SK-N-SH treated with all-trans-retinoic acid at 6 μM for 48 hours (cell line): Measurements from ENCODE around the gene CORO1C.

ENCODE experiments used
- ATAC-seq: fragments of 200-7000 bp; cut with Tn5 transposase; 3 replicates; pipeline ENCODE4 v1.9.1; 2020; ENCODE audit warnings: mild to moderate bottlenecking, moderate library complexity
- ARNTL ChIP-seq: fragments of 450-650 bp; formaldehyde crosslinking; IDR thresholded peaks from 2 replicates; pipeline ENCODE4 v1.5.0; 2020; ENCODE audit warnings: low read depth, mild to moderate bottlenecking, moderate library complexity, borderline replicate concordance
- BACH2 ChIP-seq: fragments of 250-450 bp; sonication (Bioruptor Pico); IDR thresholded peaks from 2 replicates; pipeline ENCODE4 v1.9.0; 2021; ENCODE audit warnings: mild to moderate bottlenecking, borderline replicate concordance
- CSDC2 ChIP-seq: fragments of 250-450 bp; sonication (Bioruptor Pico); IDR thresholded peaks from 2 replicates; pipeline ENCODE4 v1.5.0; 2020; ENCODE audit warnings: mild to moderate bottlenecking, moderate library complexity
- ESRRG ChIP-seq: fragments of 250-450 bp; sonication (Bioruptor Pico); IDR thresholded peaks from 2 replicates; pipeline ENCODE4 v1.6.1; 2021; ENCODE audit warnings: mild to moderate bottlenecking
- GLIS3 ChIP-seq: fragments of 250-450 bp; sonication (Bioruptor Pico); IDR thresholded peaks from 2 replicates; pipeline ENCODE4 v1.5.0; 2020; ENCODE audit warnings: mild to moderate bottlenecking, moderate library complexity
- ISL1 ChIP-seq: fragments of 250-450 bp; sonication (Bioruptor Pico); IDR thresholded peaks from 2 replicates; pipeline ENCODE4 v2.1.2; 2022; ENCODE audit warnings: mild to moderate bottlenecking, moderate library complexity
- OSR1 ChIP-seq: fragments of 250-450 bp; sonication (Bioruptor Pico); IDR thresholded peaks from 2 replicates; pipeline ENCODE4 v1.8.0; 2022; ENCODE audit warnings: moderate library complexity, mild to moderate bottlenecking, inconsistent platforms
- PPARA ChIP-seq: fragments of 250-450 bp; sonication (Bioruptor Pico); IDR thresholded peaks from 2 replicates; pipeline ENCODE4 v1.5.0; 2020; ENCODE audit warnings: mild to moderate bottlenecking, borderline replicate concordance
- RARB ChIP-seq: fragments of 250-450 bp; sonication (Bioruptor Pico); IDR thresholded peaks from 2 replicates; pipeline ENCODE4 v1.8.0; 2021; ENCODE audit warnings: mild to moderate bottlenecking, moderate library complexity
- SNAI2 ChIP-seq: fragments of 250-450 bp; sonication (Bioruptor Pico); IDR thresholded peaks from 2 replicates; pipeline ENCODE4 v1.5.0; 2020; ENCODE audit warnings: mild to moderate bottlenecking, moderate library complexity
- TCF4 ChIP-seq: fragments of 250-450 bp; sonication (Bioruptor Pico); IDR thresholded peaks from 2 replicates; pipeline ENCODE4 v1.8.0; 2021; ENCODE audit warnings: mild to moderate bottlenecking, moderate library complexity, borderline replicate concordance
- TOX ChIP-seq: fragments of 250-450 bp; sonication (Bioruptor Pico); IDR thresholded peaks from 2 replicates; pipeline ENCODE4 v1.8.0; 2021; ENCODE audit warnings: mild to moderate bottlenecking, moderate library complexity, borderline replicate concordance
- ZC3H10 ChIP-seq: fragments of 250-450 bp; sonication (Bioruptor Pico); IDR thresholded peaks from 2 replicates; pipeline ENCODE4 v1.5.1; 2021; ENCODE audit warnings: mild to moderate bottlenecking, moderate library complexity
- ZFP3 ChIP-seq: fragments of 250-450 bp; sonication (Bioruptor Pico); IDR thresholded peaks from 2 replicates; pipeline ENCODE4 v1.5.0; 2020; ENCODE audit warnings: mild to moderate bottlenecking, moderate library complexity
- ZFP30 ChIP-seq: fragments of 450-650 bp; formaldehyde crosslinking; IDR thresholded peaks from 2 replicates; pipeline ENCODE4 v1.5.0; 2022; ENCODE audit warnings: mild to moderate bottlenecking, moderate library complexity
- ZNF565 ChIP-seq: fragments of 450-650 bp; formaldehyde crosslinking; conservative IDR thresholded peaks from 2 replicates; pipeline ENCODE4 v1.5.0; 2020; ENCODE audit warnings: low read depth, mild to moderate bottlenecking, moderate library complexity
- ZNF8 ChIP-seq: fragments of 450-650 bp; formaldehyde crosslinking; IDR thresholded peaks from 2 replicates; pipeline ENCODE4 v1.5.0; 2020; ENCODE audit warnings: mild to moderate bottlenecking, moderate library complexity
- TF ChIP-seq, protein P1 (sequence below): fragments of 250-450 bp; sonication (Bioruptor Pico); IDR thresholded peaks from 2 replicates; pipeline ENCODE4 v1.5.1; 2021; ENCODE audit warnings: mild to moderate bottlenecking, moderate library complexity
- TF ChIP-seq, protein P2 (sequence below): fragments of 250-450 bp; sonication (Bioruptor Pico); IDR thresholded peaks from 2 replicates; pipeline ENCODE4 v1.5.1; 2020; ENCODE audit warnings: low read depth, mild to moderate bottlenecking, moderate library complexity
- TF ChIP-seq, protein P3 (sequence below): fragments of 250-450 bp; sonication (Bioruptor Pico); IDR thresholded peaks from 2 replicates; pipeline ENCODE4 v1.8.0; 2020; ENCODE audit warnings: mild to moderate bottlenecking, moderate library complexity, borderline replicate concordance
- TF ChIP-seq, protein P4 (sequence below): fragments of 250-450 bp; sonication (Bioruptor Pico); IDR thresholded peaks from 2 replicates; pipeline ENCODE4 v1.5.0; 2020; ENCODE audit warnings: mild to moderate bottlenecking, moderate library complexity
- TF ChIP-seq, protein P5 (sequence below): fragments of 250-450 bp; sonication (Bioruptor Pico); IDR thresholded peaks from 2 replicates; pipeline ENCODE4 v1.8.0; 2021; ENCODE audit warnings: low read depth, mild to moderate bottlenecking, moderate library complexity, borderline replicate concordance

CORO1C gene

DNA sequence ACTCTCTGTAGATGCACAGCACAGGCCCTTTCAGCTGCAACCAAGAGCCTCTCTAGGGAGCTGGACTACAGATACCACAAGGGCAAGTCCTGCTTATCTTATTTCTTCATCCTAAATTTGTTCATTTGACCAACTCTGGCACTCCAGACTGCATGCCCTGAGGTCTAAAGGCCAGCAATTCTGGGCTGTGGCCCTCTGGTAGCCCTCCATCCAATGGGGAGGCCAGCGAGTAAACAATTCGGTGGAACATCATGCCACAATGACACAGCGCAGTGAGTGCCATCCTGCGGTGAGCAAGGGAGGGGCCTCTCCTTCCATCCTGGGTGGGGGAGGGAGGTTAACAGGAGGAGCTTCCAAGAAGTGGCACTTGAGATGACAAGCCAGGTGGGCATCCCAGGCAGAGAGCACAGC lies 97.0 kb downstream of the CORO1C start:
- ATAC-seq, result no peak

DNA sequence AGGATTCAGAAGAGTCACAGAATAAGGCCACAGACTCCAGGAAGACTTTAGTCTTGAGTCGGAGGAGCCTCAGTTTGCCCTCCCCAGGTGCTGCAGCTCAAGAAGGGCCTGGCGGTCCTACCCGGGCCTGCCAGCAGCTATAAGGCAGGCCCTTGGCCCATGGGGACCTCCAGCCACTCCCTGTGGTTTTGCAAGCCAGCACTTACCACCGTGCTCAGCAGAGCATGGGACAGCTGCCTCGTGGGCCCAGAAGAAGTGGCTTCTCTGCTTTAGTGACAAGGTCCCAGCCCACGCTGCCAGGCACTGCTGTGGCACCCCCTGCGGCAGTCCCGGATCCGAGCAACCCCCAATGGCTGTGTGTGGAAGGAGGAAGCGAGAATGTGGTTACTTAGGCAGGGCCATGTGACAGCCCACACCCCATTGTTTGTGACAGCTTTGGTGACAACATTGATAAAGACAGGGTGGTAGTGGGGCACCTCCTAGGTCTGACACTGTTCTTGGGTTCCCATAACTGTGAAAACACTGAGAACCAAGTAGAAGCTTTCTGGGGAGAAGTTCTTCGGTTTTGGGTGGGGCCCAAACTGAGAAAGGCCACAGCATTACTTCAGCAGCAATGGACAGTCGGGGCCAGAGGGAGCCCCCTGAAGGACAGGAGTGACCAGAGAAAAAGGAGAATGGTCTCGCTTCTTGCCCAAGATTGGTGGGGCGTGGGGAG lies 97.6 kb downstream of the CORO1C start, which contains the start of gene SELPLG:
TSS of gene SELPLG (minus strand) at position 361 of the 715 bp plus-strand sequence. CDS start 9,587 bp downstream, outside the sequence.
- no peak for ATAC-seq
- TF ChIP-seq, protein P1, sequence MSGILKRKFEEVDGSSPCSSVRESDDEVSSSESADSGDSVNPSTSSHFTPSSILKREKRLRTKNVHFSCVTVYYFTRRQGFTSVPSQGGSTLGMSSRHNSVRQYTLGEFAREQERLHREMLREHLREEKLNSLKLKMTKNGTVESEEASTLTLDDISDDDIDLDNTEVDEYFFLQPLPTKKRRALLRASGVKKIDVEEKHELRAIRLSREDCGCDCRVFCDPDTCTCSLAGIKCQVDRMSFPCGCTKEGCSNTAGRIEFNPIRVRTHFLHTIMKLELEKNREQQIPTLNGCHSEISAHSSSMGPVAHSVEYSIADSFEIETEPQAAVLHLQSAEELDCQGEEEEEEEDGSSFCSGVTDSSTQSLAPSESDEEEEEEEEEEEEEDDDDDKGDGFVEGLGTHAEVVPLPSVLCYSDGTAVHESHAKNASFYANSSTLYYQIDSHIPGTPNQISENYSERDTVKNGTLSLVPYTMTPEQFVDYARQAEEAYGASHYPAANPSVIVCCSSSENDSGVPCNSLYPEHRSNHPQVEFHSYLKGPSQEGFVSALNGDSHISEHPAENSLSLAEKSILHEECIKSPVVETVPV (CRISPR knock-in tag), result no peak
- no peak for TF ChIP-seq PPARA
- TF ChIP-seq RARB (CRISPR knock-in tag), result no peak
- no peak for TF ChIP-seq TOX
- TF ChIP-seq BACH2 (CRISPR knock-in tag), result no peak
- TF ChIP-seq, protein P2, sequence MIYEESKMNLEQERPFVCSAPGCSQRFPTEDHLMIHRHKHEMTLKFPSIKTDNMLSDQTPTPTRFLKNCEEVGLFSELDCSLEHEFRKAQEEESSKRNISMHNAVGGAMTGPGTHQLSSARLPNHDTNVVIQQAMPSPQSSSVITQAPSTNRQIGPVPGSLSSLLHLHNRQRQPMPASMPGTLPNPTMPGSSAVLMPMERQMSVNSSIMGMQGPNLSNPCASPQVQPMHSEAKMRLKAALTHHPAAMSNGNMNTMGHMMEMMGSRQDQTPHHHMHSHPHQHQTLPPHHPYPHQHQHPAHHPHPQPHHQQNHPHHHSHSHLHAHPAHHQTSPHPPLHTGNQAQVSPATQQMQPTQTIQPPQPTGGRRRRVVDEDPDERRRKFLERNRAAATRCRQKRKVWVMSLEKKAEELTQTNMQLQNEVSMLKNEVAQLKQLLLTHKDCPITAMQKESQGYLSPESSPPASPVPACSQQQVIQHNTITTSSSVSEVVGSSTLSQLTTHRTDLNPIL (CRISPR knock-in tag), result no peak
- no peak for TF ChIP-seq SNAI2 (CRISPR knock-in tag)
- TF ChIP-seq ARNTL, result no peak
- TF ChIP-seq ISL1 (CRISPR knock-in tag), result no peak
- TF ChIP-seq, protein P3, sequence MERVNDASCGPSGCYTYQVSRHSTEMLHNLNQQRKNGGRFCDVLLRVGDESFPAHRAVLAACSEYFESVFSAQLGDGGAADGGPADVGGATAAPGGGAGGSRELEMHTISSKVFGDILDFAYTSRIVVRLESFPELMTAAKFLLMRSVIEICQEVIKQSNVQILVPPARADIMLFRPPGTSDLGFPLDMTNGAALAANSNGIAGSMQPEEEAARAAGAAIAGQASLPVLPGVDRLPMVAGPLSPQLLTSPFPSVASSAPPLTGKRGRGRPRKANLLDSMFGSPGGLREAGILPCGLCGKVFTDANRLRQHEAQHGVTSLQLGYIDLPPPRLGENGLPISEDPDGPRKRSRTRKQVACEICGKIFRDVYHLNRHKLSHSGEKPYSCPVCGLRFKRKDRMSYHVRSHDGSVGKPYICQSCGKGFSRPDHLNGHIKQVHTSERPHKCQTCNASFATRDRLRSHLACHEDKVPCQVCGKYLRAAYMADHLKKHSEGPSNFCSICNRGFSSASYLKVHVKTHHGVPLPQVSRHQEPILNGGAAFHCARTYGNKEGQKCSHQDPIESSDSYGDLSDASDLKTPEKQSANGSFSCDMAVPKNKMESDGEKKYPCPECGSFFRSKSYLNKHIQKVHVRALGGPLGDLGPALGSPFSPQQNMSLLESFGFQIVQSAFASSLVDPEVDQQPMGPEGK (CRISPR knock-in tag), result no peak
- TF ChIP-seq ZNF565 (CRISPR knock-in tag), result no peak
- no peak for TF ChIP-seq ZFP3 (CRISPR knock-in tag)

More for the DNA sequence above, 97.0 kb downstream of the CORO1C start:
- no peak for TF ChIP-seq GLIS3
- no peak for TF ChIP-seq SNAI2 (CRISPR knock-in tag)
- no peak for TF ChIP-seq ARNTL
- no peak for TF ChIP-seq ZFP3 (CRISPR knock-in tag)
- TF ChIP-seq, protein P3 (CRISPR knock-in tag), result no peak
- TF ChIP-seq, protein P4, sequence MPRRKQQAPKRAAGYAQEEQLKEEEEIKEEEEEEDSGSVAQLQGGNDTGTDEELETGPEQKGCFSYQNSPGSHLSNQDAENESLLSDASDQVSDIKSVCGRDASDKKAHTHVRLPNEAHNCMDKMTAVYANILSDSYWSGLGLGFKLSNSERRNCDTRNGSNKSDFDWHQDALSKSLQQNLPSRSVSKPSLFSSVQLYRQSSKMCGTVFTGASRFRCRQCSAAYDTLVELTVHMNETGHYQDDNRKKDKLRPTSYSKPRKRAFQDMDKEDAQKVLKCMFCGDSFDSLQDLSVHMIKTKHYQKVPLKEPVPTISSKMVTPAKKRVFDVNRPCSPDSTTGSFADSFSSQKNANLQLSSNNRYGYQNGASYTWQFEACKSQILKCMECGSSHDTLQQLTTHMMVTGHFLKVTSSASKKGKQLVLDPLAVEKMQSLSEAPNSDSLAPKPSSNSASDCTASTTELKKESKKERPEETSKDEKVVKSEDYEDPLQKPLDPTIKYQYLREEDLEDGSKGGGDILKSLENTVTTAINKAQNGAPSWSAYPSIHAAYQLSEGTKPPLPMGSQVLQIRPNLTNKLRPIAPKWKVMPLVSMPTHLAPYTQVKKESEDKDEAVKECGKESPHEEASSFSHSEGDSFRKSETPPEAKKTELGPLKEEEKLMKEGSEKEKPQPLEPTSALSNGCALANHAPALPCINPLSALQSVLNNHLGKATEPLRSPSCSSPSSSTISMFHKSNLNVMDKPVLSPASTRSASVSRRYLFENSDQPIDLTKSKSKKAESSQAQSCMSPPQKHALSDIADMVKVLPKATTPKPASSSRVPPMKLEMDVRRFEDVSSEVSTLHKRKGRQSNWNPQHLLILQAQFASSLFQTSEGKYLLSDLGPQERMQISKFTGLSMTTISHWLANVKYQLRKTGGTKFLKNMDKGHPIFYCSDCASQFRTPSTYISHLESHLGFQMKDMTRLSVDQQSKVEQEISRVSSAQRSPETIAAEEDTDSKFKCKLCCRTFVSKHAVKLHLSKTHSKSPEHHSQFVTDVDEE, result no peak
- TF ChIP-seq ZNF8 (CRISPR knock-in tag), result no peak
- no peak for TF ChIP-seq OSR1
- TF ChIP-seq ESRRG (CRISPR knock-in tag), result no peak
- no peak for TF ChIP-seq TCF4 (CRISPR knock-in tag)
- TF ChIP-seq BACH2 (CRISPR knock-in tag), result no peak
- no peak for TF ChIP-seq ZFP30 (CRISPR knock-in tag)
- TF ChIP-seq PPARA, result no peak
- TF ChIP-seq CSDC2 (CRISPR knock-in tag), result no peak
- TF ChIP-seq, protein P1 (CRISPR knock-in tag), result no peak
- TF ChIP-seq TOX, result no peak
- TF ChIP-seq ZNF565 (CRISPR knock-in tag), result no peak
- TF ChIP-seq ZC3H10 (CRISPR knock-in tag), result no peak
- TF ChIP-seq, protein P5, sequence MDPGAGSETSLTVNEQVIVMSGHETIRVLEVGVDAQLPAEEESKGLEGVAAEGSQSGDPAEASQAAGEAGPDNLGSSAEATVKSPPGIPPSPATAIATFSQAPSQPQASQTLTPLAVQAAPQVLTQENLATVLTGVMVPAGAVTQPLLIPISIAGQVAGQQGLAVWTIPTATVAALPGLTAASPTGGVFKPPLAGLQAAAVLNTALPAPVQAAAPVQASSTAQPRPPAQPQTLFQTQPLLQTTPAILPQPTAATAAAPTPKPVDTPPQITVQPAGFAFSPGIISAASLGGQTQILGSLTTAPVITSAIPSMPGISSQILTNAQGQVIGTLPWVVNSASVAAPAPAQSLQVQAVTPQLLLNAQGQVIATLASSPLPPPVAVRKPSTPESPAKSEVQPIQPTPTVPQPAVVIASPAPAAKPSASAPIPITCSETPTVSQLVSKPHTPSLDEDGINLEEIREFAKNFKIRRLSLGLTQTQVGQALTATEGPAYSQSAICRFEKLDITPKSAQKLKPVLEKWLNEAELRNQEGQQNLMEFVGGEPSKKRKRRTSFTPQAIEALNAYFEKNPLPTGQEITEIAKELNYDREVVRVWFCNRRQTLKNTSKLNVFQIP (CRISPR knock-in tag), result no peak
- TF ChIP-seq, protein P2 (CRISPR knock-in tag), result no peak
